Sigmoid colon (tissue), 7 donors: Measurements from ENCODE around the gene LPIN1. TPM values are rescaled to one million over a fixed set of nuclear protein-coding genes. Genes with fewer than 3 reads are reported as not detected.

ENCODE experiments used
- DNase-seq: peaks from one replicate; pipeline ENCODE4 v3.0.0-alpha.2; 2019
- H3K27ac ChIP-seq, 4 donors: fragments of 200-600 bp; sonication (generic); one replicate each; pipeline ENCODE4 v1.5.1; 2016 to 2019; ENCODE audit warnings: mild to moderate bottlenecking in 1 of 4
- H3K27me3 ChIP-seq, 3 donors: fragments of 200-600 bp; sonication (generic); one replicate each; pipeline ENCODE4 v1.5.1; 2019; ENCODE audit warnings: mild to moderate bottlenecking in 1 of 3
- H3K36me3 ChIP-seq, 4 donors: fragments of 200-600 bp; sonication (generic); one replicate each; pipeline ENCODE4 v1.5.1; 2016 to 2019
- H3K4me1 ChIP-seq, 4 donors: fragments of 200-600 bp; sonication (generic); one replicate each; pipeline ENCODE4 v1.5.1; 2017 to 2019
- H3K4me3 ChIP-seq, 4 donors: fragments of 200-600 bp; sonication (generic); one replicate each; pipeline ENCODE4 v1.5.1; 2017 to 2019; ENCODE audit warnings: mild to moderate bottlenecking in 2 of 4, moderate library complexity in 1 of 4
- H3K9me3 ChIP-seq, 4 donors: fragments of 200-600 bp in 3 of 4; sonication (generic) in 3 of 4; one replicate each; pipeline versions ENCODE4 v1.5.1 to v1.6.1; 2013 to 2019
- CTCF ChIP-seq, 4 experiments: fragments of 450-650 bp in 3 of 4; fragments of 200-600 bp in 1 of 4; IDR thresholded peaks; one replicate each; pipeline ENCODE4 v1.5.1; 2016 to 2019; ENCODE audit warnings: antibody characterized with exemption in 4 of 4, mild to moderate bottlenecking in 3 of 4, moderate library complexity in 2 of 4
- EP300 ChIP-seq, 4 donors: sonication (generic); formaldehyde crosslinking; IDR thresholded peaks; one replicate each; pipeline ENCODE4 v1.6.1; 2017; ENCODE audit warnings: antibody characterized with exemption in 4 of 4
- POLR2A ChIP-seq, 2 donors: fragments of 450-650 bp; IDR thresholded peaks; one replicate each; pipeline ENCODE4 v1.6.1; 2016; ENCODE audit warnings: antibody characterized with exemption in 2 of 2, mild to moderate bottlenecking in 2 of 2, moderate library complexity in 2 of 2
- POLR2AphosphoS5 ChIP-seq, 4 donors: sonication (generic); formaldehyde crosslinking; IDR thresholded peaks; one replicate each; pipeline ENCODE4 v1.6.1; 2017; ENCODE audit warnings: antibody characterized with exemption in 4 of 4
- WGBS, 2 donors: extraction: QIAGEN DNeasy Blood & Tissue Kit; methylation state at CpG; one replicate each; pipeline ENCODE4 v1.1.7; 2013; 5-methylcytosine and 5-hydroxymethylcytosine counted together
- intact Hi-C: fragments of 100-400 bp; cut with DNase I; formaldehyde crosslinking; loops from one replicate; pipeline ENCODE4 v1.15.1; 2023
- polyA plus RNA-seq, 3 donors: library from polyadenylated mRNA; stranded (reverse); fragments of 200-250 nt; gene quantifications; one replicate each; pipeline ENCODE4 v1.2.3, GENCODE V29; 2013
- total RNA-seq, 4 donors: library from RNA; depleted of rRNA; stranded (reverse); fragments of >200 nt; gene quantifications; one replicate each; pipeline ENCODE4 v1.1.0, GENCODE V29; 2016
- donor health status: healthy with polysubstance abuse.
- donor health status: Bipolar disorder and iron deficiency.
- donor health status: healthy.

LPIN1 gene
- total and polyA plus RNA-seq, 7 donors: 4.2 to 37.4 (median 28.2) TPM

- 97% methylated on average over 6 of the region's 6 CpGs for WGBS, 2 donors
- Histone ChIP-seq H3K4me1 (peaks cover 0 to 4% (median 0%) of the 10 kb centered on the region in 4 donors), H3K9me3 (no peaks in the 10 kb centered on the region), H3K27me3 (no peaks in the 10 kb centered on the region), H3K4me3 (no peak overlapping the region), H3K36me3 (peaks cover 16 to 70% (median 47%) of the 10 kb centered on the region in 4 donors), H3K27ac (no peak overlapping the region)
- TF ChIP-seq POLR2AphosphoS5 (IDR thresholded peaks at IDR 0.05) (no peak), CTCF (IDR thresholded peaks at IDR 0.05) (no peak), EP300 (IDR thresholded peaks at IDR 0.05) (no peak), POLR2A (IDR thresholded peaks at IDR 0.05) (no peak)
- intact Hi-C loops: no loop called here
- DNase-seq: no peak
These were observed 59.5 kb downstream of the LPIN1 start for GRCh38 chr2:11805920-11806319.

- no peaks in the 10 kb centered on the region for H3K9me3 ChIP-seq
- TF ChIP-seq POLR2A (IDR thresholded peaks at IDR 0.05): no peak
- no peak for TF ChIP-seq EP300 (IDR thresholded peaks at IDR 0.05)
- no peak for TF ChIP-seq POLR2AphosphoS5 (IDR thresholded peaks at IDR 0.05)
- no peak for TF ChIP-seq CTCF (IDR thresholded peaks at IDR 0.05)
- no peak for DNase-seq
- H3K4me3 ChIP-seq: no peak overlapping the region
- H3K36me3 ChIP-seq: peaks cover 16 to 73% (median 46%) of the 10 kb centered on the region in 4 donors
- intact Hi-C loops: no loop called here
- H3K27me3 ChIP-seq: no peaks in the 10 kb centered on the region
- no peak overlapping the region for H3K27ac ChIP-seq
- 90 to 95% methylated on average over 11 of the region's 11 CpGs for WGBS, 2 donors
- peaks cover 0 to 4% (median 0%) of the 10 kb centered on the region in 4 donors for H3K4me1 ChIP-seq
These were observed 61.0 kb downstream of the LPIN1 start for GRCh38 chr2:11807156-11808015.

- TF ChIP-seq EP300 (IDR thresholded peaks at IDR 0.05) (no peak), POLR2AphosphoS5 (IDR thresholded peaks at IDR 0.05) (no peak), POLR2A (IDR thresholded peaks at IDR 0.05) (no peak), CTCF (IDR thresholded peaks at IDR 0.05) (no peak)
- H3K27me3 ChIP-seq: no peaks in the 10 kb centered on the region
- H3K4me3 ChIP-seq: no peak overlapping the region
- intact Hi-C loops: no loop called here
- H3K27ac ChIP-seq: no peak overlapping the region
- H3K4me1 ChIP-seq: peaks cover 0 to 4% (median 0%) of the 10 kb centered on the region in 4 donors
- 96 to 97% methylated on average over 8 of the region's 8 CpGs for WGBS, 2 donors
- peaks cover 13 to 73% (median 42%) of the 10 kb centered on the region in 4 donors for H3K36me3 ChIP-seq
- no peak for DNase-seq
- no peaks in the 10 kb centered on the region for H3K9me3 ChIP-seq
These were observed 61.6 kb downstream of the LPIN1 start for GRCh38 chr2:11808016-11808400.

- Histone ChIP-seq H3K27ac (no peak overlapping the region), H3K4me3 (no peak overlapping the region), H3K27me3 (no peaks in the 10 kb centered on the region), H3K9me3 (no peaks in the 10 kb centered on the region), H3K4me1 (peaks cover 0 to 4% (median 0%) of the 10 kb centered on the region in 4 donors), H3K36me3 (peaks cover 7 to 56% (median 26%) of the 10 kb centered on the region in 4 donors)
- TF ChIP-seq POLR2A (IDR thresholded peaks at IDR 0.05) (no peak), POLR2AphosphoS5 (IDR thresholded peaks at IDR 0.05) (no peak), CTCF (IDR thresholded peaks at IDR 0.05) (no peak)
- DNase-seq: no peak
- intact Hi-C loops: no loop called here
- WGBS, 2 donors: 93% methylated on average over 12 of the region's 12 CpGs
These were observed 63.3 kb downstream of the LPIN1 start for GRCh38 chr2:11809586-11810236.
